A549 (cell line): ENCODE data around the gene FAM89A.

Source experiments
- CBX2 ChIP-seq: fragments of 200-600 bp; sonication (generic); IDR thresholded peaks from 2 replicates; pipeline ENCODE4 v1.6.1; 2016; ENCODE audit warnings: low read depth, mild to moderate bottlenecking, borderline replicate concordance
- CHD2 ChIP-seq: fragments of 150-350 bp; IDR thresholded peaks from 2 replicates; pipeline ENCODE4 v1.6.1; 2014; ENCODE audit warnings: low read length; ENCODE audit not compliant: partially characterized antibody
- CTCF ChIP-seq: fragments of >200 bp; sonication (Bioruptor Twin); formaldehyde crosslinking; IDR thresholded peaks from 3 replicates; pipeline ENCODE4 v1.5.1; 2016
- EP300 ChIP-seq, 2 experiments: fragments of >200 bp; sonication (Bioruptor Twin); formaldehyde crosslinking; IDR thresholded peaks; 2 replicates in 1 of 2; 3 replicates in 1 of 2; pipeline ENCODE4 v1.6.1; 2016 to 2017
- FOSL2 ChIP-seq, 2 experiments: fragments of 450-650 bp in 1 of 2; fragments of >200 bp in 1 of 2; sonication (Bioruptor Twin) in 1 of 2; formaldehyde crosslinking; IDR thresholded peaks; 2 replicates each; pipeline versions ENCODE4 v1.5.0 to v1.6.1; 2016 to 2020; ENCODE audit warnings: mild to moderate bottlenecking in 1 of 2, moderate library complexity in 1 of 2
- HDAC2 ChIP-seq: fragments of 200-600 bp; sonication (generic); IDR thresholded peaks from 2 replicates; pipeline ENCODE4 v1.6.1; 2016
- MYC ChIP-seq: IDR thresholded peaks from 2 replicates; pipeline ENCODE4 v1.6.1; 2012; ENCODE audit warnings: mild to moderate bottlenecking, inconsistent platforms, low read length, improper control_type of control experiment, borderline replicate concordance
- POLR2A ChIP-seq: IDR thresholded peaks from 2 replicates; pipeline ENCODE4 v1.6.1; 2012; ENCODE audit warnings: mild to moderate bottlenecking, low read length
- POLR2AphosphoS2 ChIP-seq: conservative IDR thresholded peaks from 2 replicates; pipeline ENCODE4 v1.6.1; 2012; ENCODE audit warnings: low read length, improper control_type of control experiment, inconsistent platforms
- RAD21 ChIP-seq, 2 experiments: fragments of >200 bp in 1 of 2; sonication (Bioruptor Twin) in 1 of 2; formaldehyde crosslinking in 1 of 2; IDR thresholded peaks in 1 of 2; conservative IDR thresholded peaks in 1 of 2; 2 replicates in 1 of 2; 3 replicates in 1 of 2; pipeline ENCODE4 v1.6.1; 2012 to 2018; ENCODE audit warnings: inconsistent platforms in 1 of 2
- RCOR1 ChIP-seq: fragments of 150-350 bp; IDR thresholded peaks from 2 replicates; pipeline ENCODE4 v1.6.1; 2014; ENCODE audit warnings: antibody characterized with exemption, low read length, low read depth
- RNF2 ChIP-seq: fragments of 200-600 bp; sonication (generic); IDR thresholded peaks from 2 replicates; pipeline ENCODE4 v1.6.1; 2016; ENCODE audit warnings: low read depth, mild to moderate bottlenecking, antibody characterized with exemption, moderate library complexity, borderline replicate concordance
- SMC3 ChIP-seq: fragments of >200 bp; sonication (Bioruptor Twin); formaldehyde crosslinking; IDR thresholded peaks from 3 replicates; pipeline ENCODE4 v1.6.1; 2018; ENCODE audit warnings: inconsistent platforms
- TP53 ChIP-seq: fragments of 250-450 bp; sonication (Bioruptor Pico); IDR thresholded peaks from 2 replicates; pipeline ENCODE4 v1.5.0; 2021; ENCODE audit warnings: mild to moderate bottlenecking, moderate library complexity

- TF ChIP-seq EP300 (IDR thresholded peaks at IDR 0.05): no peak
- TF ChIP-seq CTCF: no peak
- TF ChIP-seq RNF2: no peak
- TF ChIP-seq MYC: no peak
- no peak for TF ChIP-seq SMC3
- no peak for TF ChIP-seq POLR2A
- no peak for TF ChIP-seq RAD21 (conservative IDR thresholded peaks at IDR 0.05 in 1 of 2, IDR thresholded peaks at IDR 0.05 in 1 of 2)
- TF ChIP-seq HDAC2: no peak
- no peak for TF ChIP-seq RCOR1
- no peak for TF ChIP-seq CBX2
- TF ChIP-seq CHD2: no peak
- no peak for TF ChIP-seq TP53 (CRISPR knock-in tag)
- no peak for TF ChIP-seq POLR2AphosphoS2
- TF ChIP-seq FOSL2 (IDR thresholded peaks at IDR 0.05): no peak
- TF ChIP-seq FOSL2 (CRISPR knock-in tag; IDR thresholded peaks at IDR 0.05): no peak
Measured at GRCh38 chr1:231040800-231041718, 1.0 kb upstream of the FAM89A start.
